CD4-positive, alpha-beta T cell (primary cell): Measurements from ENCODE around the gene CALHM4. TPM values are rescaled to one million over a fixed set of nuclear protein-coding genes. Genes with fewer than 3 reads are reported as not detected.

ENCODE experiments used
- ATAC-seq: fragments of 200-7000 bp; cut with Tn5 transposase; one replicate; pipeline ENCODE4 v1.10.0; 2022; ENCODE audit warnings: mild to moderate bottlenecking; ENCODE audit not compliant: poor library complexity
- CTCF ChIA-PET: fragments of 350-600 bp; sonication (Branson Sonifier 250); formaldehyde crosslinking; loops from one replicate; lab custom pipeline; 2021; ENCODE audit warnings: antibody characterized with exemption, inconsistent platforms; lab: Charles Lee
- POLR2A ChIA-PET: fragments of 350-600 bp; sonication (Branson Sonifier 250); formaldehyde crosslinking; loops from one replicate; lab custom pipeline; 2021; ENCODE audit warnings: antibody characterized with exemption, inconsistent platforms; lab: Charles Lee
- DNase-seq, 14 experiments: peaks; one replicate each; pipeline ENCODE4 v3.0.0-alpha.2; 2013 to 2020; ENCODE audit warnings: mixed read lengths in 2 of 14
- H3K27ac ChIP-seq, 2 donors: one replicate each; pipeline versions ENCODE4 v1.5.1 to v1.7.0; 2013; ENCODE audit warnings: low read length in 2 of 2, low read depth in 1 of 2, mild to moderate bottlenecking in 1 of 2
- H3K27me3 ChIP-seq, 2 experiments: 1 replicate in 1 of 2; 2 replicates in 1 of 2; pipeline versions ENCODE4 v1.6.1 to v1.7.0; 2013; ENCODE audit warnings: low read length in 2 of 2, control low read depth in 1 of 2, mild to moderate bottlenecking in 1 of 2, moderate library complexity in 1 of 2; ENCODE audit not compliant: insufficient read depth in 2 of 2, control insufficient read depth in 1 of 2
- H3K36me3 ChIP-seq: one replicate; pipeline ENCODE4 v1.6.1; 2013; ENCODE audit warnings: low read length, control low read depth; ENCODE audit not compliant: insufficient read depth
- H3K4me1 ChIP-seq: one replicate; pipeline ENCODE4 v1.6.1; 2013; ENCODE audit warnings: low read length, control low read depth; ENCODE audit not compliant: insufficient read depth
- H3K4me3 ChIP-seq: one replicate; pipeline ENCODE4 v1.5.1; 2013; ENCODE audit warnings: mild to moderate bottlenecking, low read length, moderate library complexity
- H3K9me3 ChIP-seq, 2 experiments: 1 replicate in 1 of 2; 2 replicates in 1 of 2; pipeline versions ENCODE4 v1.6.1 to v1.7.0; 2013; ENCODE audit warnings: low read length in 2 of 2, mild to moderate bottlenecking in 2 of 2, control low read depth in 1 of 2, moderate library complexity in 1 of 2; ENCODE audit not compliant: control insufficient read depth in 1 of 2, insufficient read depth in 1 of 2
- H3K27ac Mint-ChIP-seq: one replicate; pipeline ENCODE4 v1.8.0; 2020; ENCODE audit warnings: mixed read lengths
- H3K27me3 Mint-ChIP-seq: one replicate; pipeline ENCODE4 v1.8.0; 2021; ENCODE audit warnings: mixed read lengths
- H3K36me3 Mint-ChIP-seq: one replicate; pipeline ENCODE4 v1.8.0; 2021; ENCODE audit warnings: low read depth, mixed read lengths
- H3K4me1 Mint-ChIP-seq: one replicate; pipeline ENCODE4 v1.8.0; 2021; ENCODE audit warnings: low read depth, mixed read lengths
- H3K4me3 Mint-ChIP-seq: one replicate; pipeline ENCODE4 v1.8.0; 2020; ENCODE audit warnings: mild to moderate bottlenecking, mixed read lengths
- H3K9me3 Mint-ChIP-seq: one replicate; pipeline ENCODE4 v1.8.0; 2020; ENCODE audit warnings: mixed read lengths
- intact Hi-C, 2 experiments: fragments of 100-400 bp; cut with DNase I in 1 of 2; cut with micrococcal nuclease in 1 of 2; formaldehyde crosslinking; loops; one replicate each; pipeline versions ENCODE4 v1.15.1 to v1.9.0; 2023 to 2025; cut with DNase I, micrococcal nuclease
- total RNA-seq, 174 experiments: library from RNA in 2 of 174; stranded (reverse) in 2 of 174; gene quantifications; one replicate each; pipeline ENCODE4 v1.2.3 and lab custom pipeline; 2021 to 2026
- TF ChIP-seq, protein P1 (sequence below): fragments of 200-600 bp; IDR thresholded peaks from one replicate; pipeline ENCODE4 v1.8.0; 2022; ENCODE audit warnings: antibody characterized with exemption, mild to moderate bottlenecking

Gene CALHM4
- total RNA-seq, 2 experiments from 2014 or later = not detected

DNA sequence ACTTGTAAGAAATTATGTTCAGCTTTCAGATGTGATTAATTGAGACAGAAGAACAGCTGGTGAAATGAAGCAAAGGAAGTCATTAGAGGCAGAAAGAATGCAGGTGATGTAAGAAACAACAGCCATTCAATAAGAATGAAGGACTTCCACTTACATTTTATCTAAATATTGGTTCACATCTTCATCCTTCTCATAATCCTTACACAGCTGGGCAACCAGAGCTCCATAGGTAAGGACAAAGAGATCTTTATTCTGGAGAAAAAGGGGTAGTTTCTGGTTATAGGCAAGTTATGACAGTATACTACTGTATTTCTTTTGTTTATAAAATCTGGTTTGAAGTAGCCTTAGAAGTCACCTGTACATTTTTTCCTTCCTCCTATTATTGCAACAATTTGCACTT, 10.4 kb upstream of the CALHM4 start:
- POLR2A ChIA-PET = no interaction called here
- no peaks in the 10 kb centered on the region for H3K36me3 ChIP-seq
- ATAC-seq (no peak), DNase-seq (no peak)
- Mint-ChIP-seq H3K27ac (no peak overlapping the region), H3K27me3 (peaks cover 50% of the 10 kb centered on the region), H3K9me3 (no peaks in the 10 kb centered on the region), H3K36me3 (no peaks in the 10 kb centered on the region), H3K4me1 (no peaks in the 10 kb centered on the region), H3K4me3 (no peak overlapping the region)
- no peak overlapping the region for H3K4me3 ChIP-seq
- H3K27me3 ChIP-seq = peaks cover 0 to 5% of the 10 kb centered on the region in 2 experiments
- intact Hi-C loops = no loop called here
- CTCF ChIA-PET = interaction anchor here (0.8 kb wide), 1 partner anchor 18 kb away, joined by 3 read pairs; no protein-coding TSS in a partner anchor
- TF ChIP-seq, protein P1, sequence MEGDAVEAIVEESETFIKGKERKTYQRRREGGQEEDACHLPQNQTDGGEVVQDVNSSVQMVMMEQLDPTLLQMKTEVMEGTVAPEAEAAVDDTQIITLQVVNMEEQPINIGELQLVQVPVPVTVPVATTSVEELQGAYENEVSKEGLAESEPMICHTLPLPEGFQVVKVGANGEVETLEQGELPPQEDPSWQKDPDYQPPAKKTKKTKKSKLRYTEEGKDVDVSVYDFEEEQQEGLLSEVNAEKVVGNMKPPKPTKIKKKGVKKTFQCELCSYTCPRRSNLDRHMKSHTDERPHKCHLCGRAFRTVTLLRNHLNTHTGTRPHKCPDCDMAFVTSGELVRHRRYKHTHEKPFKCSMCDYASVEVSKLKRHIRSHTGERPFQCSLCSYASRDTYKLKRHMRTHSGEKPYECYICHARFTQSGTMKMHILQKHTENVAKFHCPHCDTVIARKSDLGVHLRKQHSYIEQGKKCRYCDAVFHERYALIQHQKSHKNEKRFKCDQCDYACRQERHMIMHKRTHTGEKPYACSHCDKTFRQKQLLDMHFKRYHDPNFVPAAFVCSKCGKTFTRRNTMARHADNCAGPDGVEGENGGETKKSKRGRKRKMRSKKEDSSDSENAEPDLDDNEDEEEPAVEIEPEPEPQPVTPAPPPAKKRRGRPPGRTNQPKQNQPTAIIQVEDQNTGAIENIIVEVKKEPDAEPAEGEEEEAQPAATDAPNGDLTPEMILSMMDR = no peak
- no peaks in the 10 kb centered on the region for H3K9me3 ChIP-seq
- no peaks in the 10 kb centered on the region for H3K4me1 ChIP-seq
- H3K27ac ChIP-seq = no peak overlapping the region

DNA sequence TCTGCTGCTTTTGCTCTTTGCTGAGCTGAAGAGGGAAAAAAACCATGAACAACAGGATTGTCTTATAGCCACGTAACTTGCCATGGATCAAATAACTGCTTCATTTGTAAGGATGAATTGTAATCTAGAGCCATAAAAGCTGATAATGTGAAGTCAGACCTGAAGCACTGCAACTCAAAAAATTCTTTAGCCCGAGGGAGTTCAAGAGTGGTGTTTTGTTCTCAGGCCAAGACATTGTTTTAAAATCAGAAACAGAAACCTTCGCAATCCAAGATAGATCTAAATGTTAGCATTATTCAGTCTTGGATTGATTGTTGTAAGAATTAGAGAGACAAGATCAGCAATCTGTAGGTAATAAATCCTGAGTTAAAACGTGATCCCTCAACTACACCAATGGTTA, 7.9 kb upstream of the CALHM4 start, which contains the start of gene TRAPPC3L:
Gene TRAPPC3L, minus strand, starts transcription at position 34 of the 400 bp plus-strand sequence. CDS start 170 bp downstream, outside the sequence.
- CTCF ChIA-PET = no interaction called here
- H3K27me3 Mint-ChIP-seq = peaks cover 42% of the 10 kb centered on the region
- no peak within 1 kb of the TSS for H3K27ac Mint-ChIP-seq

DNA sequence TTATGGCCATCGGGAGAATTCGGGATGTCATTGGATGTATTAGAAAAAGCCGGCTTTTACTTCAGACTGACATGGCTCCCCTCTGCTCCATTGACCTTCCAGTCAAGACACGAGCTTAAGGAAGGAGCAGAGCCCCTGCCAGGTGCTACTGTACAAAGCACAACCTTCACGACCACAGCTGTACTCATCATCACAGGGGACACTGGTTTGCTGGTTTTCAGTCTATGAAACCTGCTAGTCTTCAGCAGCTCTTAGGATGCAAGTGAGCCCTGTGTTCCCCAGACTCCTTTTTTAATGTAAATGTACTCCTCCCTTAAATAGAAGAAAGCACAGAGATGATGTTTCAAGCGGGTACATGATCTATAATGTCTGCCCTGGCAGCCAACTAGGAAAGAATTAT, 6.2 kb upstream of the CALHM4 start:
- H3K4me3 Mint-ChIP-seq = no peak overlapping the region
- POLR2A ChIA-PET = no interaction called here
- H3K4me1 Mint-ChIP-seq = no peaks in the 10 kb centered on the region
- no peak overlapping the region for H3K27ac ChIP-seq
- no peaks in the 10 kb centered on the region for H3K9me3 ChIP-seq
- no peaks in the 10 kb centered on the region for H3K4me1 ChIP-seq
- peaks cover 0 to 5% of the 10 kb centered on the region in 2 experiments for H3K27me3 ChIP-seq
- no peak overlapping the region for H3K4me3 ChIP-seq
- H3K27me3 Mint-ChIP-seq = peaks cover 47% of the 10 kb centered on the region
- H3K27ac Mint-ChIP-seq = no peak overlapping the region
- no peaks in the 10 kb centered on the region for H3K36me3 ChIP-seq
- no peak for DNase-seq
- intact Hi-C loops = no loop called here
- CTCF ChIA-PET = no interaction called here
- no peaks in the 10 kb centered on the region for H3K36me3 Mint-ChIP-seq
- TF ChIP-seq, protein P1 = no peak
- no peak for ATAC-seq
- no peaks in the 10 kb centered on the region for H3K9me3 Mint-ChIP-seq

More for the DNA sequence above, 7.9 kb upstream of the CALHM4 start, which contains the start of gene TRAPPC3L:
- no peaks in the 10 kb centered on the region for H3K36me3 ChIP-seq
- ATAC-seq (no peak), DNase-seq (no peak)
- no peaks in the 10 kb centered on the region for H3K4me1 ChIP-seq
- H3K27ac ChIP-seq = no peak within 1 kb of the TSS
- peaks cover 0 to 10% of the 10 kb centered on the region in 2 experiments for H3K27me3 ChIP-seq
- intact Hi-C loops = no loop called here
- H3K4me1 Mint-ChIP-seq = no peaks in the 10 kb centered on the region
- TF ChIP-seq, protein P1 = no peak
- H3K9me3 Mint-ChIP-seq = no peaks in the 10 kb centered on the region
- POLR2A ChIA-PET = no interaction called here
- no peak within 1 kb of the TSS for H3K4me3 Mint-ChIP-seq
- H3K36me3 Mint-ChIP-seq = no peaks in the 10 kb centered on the region
- no peak within 1 kb of the TSS for H3K4me3 ChIP-seq
- no peaks in the 10 kb centered on the region for H3K9me3 ChIP-seq
